GM18858 (cell line): ENCODE data around the gene CNNM1.

Experiments
- ATAC-seq: cut with Tn5 transposase; IDR thresholded peaks from one replicate; pipeline ENCODE4 v1.9.1; 2021; ENCODE audit not compliant: unreplicated experiment

Gene CNNM1

DNA sequence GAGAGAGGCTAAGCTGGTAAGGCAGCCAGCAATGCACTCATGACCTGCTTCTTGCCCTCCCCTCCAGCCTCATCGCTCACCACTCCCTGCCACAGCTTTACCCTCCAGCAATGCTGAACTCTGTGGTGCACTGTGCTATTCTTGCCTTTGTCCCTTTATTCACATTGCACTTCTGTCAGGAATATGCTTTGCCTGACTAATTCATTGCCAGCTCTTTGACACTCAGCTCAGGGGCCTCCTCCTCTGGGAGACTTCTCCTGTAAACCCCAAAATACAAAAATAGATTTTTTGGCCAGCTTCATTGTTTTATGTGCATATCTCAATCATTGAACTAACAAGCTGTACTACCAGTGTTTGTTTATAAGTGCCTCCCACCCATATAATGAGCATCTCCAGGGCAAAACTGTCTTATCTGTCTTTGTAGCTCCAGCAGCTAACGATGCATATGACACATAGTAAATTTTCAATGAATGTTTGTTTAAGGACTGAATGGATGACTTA is 8.2 kb downstream of the CNNM1 start:
- no peak for ATAC-seq

DNA sequence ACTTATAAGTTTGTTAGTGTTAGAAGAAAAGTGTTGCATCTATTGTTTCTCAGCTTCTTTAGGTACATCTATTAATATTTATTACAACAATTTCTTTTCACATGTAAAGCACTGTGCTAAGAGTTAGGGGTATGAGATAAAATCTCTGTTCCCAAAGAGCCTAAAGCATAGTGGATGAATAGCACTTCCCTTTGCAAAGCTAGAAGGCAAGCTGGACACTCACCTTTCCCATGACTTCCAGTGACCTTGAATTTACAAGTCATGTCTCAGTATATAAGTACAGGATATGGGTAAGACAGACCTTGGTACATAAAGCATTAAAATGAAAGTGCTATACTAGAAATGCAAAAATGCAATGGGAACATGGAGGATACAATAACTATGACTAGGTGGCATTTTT is 8.7 kb downstream of the CNNM1 start:
- no peak for ATAC-seq

- no peak for ATAC-seq
Observed at GRCh38 chr10:99339077-99339476, 9.9 kb downstream of the CNNM1 start.

DNA sequence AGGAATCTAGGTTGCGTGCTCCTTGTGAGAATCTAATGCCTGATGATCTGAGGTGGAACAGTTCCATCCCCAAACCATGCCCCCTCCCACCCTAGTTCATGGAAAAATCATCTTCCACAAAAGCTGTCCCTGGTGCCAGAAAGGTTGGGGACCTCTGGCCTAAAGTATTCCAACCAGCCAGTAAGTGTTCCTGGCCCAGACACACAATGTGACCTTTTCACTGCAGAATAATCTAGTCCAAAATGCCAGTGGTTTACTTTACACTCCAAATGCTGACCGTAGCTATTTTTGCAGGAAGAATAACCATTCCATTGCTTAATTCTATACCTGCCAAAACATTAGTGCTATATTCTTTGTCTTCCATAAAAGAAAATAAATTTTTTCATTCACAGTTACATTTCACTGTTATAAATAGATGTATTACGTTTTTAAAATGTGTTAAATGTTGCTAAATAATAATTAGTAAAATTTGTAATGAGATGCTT is 10.4 kb downstream of the CNNM1 start:
- ATAC-seq = no peak

- no peak for ATAC-seq
Observed at GRCh38 chr10:99340650-99341049, 11.5 kb downstream of the CNNM1 start.

GRCh38 chr10:99341248-99341647 is 12.1 kb downstream of the CNNM1 start:
- ATAC-seq = no peak

- no peak for ATAC-seq
Observed at GRCh38 chr10:99341860-99342490, 12.8 kb downstream of the CNNM1 start.

GRCh38 chr10:99343262-99343661 is 14.1 kb downstream of the CNNM1 start:
- ATAC-seq = no peak

DNA sequence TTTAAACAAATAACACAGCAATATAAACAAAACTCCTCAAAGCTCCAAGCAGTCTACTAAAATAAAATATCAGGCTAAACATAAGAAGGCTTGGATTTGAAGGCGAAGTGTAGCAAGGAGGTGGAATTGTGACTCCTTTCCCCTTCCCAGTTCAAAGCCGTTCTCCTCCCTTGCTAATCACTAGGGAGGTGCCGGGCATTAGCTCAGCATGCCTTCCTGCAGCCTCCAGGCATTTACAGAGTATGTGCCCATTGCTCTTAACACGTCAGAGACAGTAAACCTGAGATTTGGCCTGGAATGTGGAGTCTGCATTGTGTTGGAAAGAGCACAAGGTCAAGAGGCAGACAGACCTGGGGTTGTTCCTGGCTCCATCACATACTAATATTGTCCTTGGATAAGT is 15.6 kb downstream of the CNNM1 start:
- no peak for ATAC-seq

- no peak for ATAC-seq
Observed at GRCh38 chr10:99345350-99345749, 16.2 kb downstream of the CNNM1 start.

GRCh38 chr10:99346247-99346646 is 17.1 kb downstream of the CNNM1 start:
- no peak for ATAC-seq

DNA sequence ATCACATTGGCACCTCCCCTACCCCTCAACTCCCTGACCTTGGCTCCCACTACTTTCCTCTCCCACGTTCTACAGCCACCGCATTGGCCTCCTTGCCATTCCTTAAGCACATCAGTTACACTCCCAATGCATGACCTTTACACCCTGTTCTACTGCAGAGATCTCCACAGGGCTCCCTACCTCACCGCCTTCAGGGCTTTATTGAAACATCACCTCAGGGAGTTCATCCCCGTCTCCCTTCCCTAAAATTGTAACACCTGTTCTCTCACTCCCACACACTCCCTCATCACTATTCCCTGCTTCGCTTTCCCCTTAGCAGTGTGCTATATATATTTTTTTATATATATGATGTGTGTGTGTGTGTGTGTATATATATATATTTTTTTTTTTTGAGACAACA is 18.5 kb downstream of the CNNM1 start:
- no peak for ATAC-seq

DNA sequence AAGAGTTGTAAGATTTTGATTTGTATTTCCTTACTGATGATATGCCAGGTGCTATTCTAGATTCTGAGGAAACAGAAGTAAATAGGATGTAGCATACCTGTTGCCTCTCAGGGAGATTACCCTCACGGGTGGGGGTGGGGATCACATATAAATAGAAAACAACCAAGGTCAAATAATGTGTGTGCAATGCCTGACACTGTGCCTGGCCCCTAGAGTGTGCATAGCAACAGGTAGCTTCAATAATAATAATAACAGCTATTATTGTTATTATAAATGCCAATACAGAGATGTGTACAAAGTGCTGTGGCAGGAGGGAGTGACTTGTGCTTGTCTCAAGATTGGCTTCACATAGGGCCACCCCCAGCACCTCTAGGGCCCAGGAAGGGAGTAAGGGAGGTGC is 24.0 kb downstream of the CNNM1 start:
- ATAC-seq = no peak

DNA sequence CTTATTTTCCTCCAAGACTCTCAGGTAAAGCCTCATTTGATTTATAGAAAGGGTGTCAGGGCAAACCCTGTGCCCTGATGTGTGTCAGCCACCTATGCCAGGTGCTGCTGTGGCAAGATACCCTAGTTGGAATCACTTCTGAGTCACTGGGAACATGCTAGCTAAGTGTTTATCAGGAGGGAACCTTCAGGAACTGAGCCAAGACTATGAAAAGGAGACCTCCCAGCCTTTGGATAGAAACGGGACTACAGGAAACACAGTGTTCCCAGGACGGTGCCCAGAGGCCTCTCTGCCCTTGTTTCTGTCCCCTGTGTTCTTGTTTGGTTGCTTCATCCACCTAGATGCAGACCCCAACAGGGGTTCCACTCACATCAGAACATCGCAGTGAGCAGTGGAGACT is 28.5 kb downstream of the CNNM1 start:
- no peak for ATAC-seq

DNA sequence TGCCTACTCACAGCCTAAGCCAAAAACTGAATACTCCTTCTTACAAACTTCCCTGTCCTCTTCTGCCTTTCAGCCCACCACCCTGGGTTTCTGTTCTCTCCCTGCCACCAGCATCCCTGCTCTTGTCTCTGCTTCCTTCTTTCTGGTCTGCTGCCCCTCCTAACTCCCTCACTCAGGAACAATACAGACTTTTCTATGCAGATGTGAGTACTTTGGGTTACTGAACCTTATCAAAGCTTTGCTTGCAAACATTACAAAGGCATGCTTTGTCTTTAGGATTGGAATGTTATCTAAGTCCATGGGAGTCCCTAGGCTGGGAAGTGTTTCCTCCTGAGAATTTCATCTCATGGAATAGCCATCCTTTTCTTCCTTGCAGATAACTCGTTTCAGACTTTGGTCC is 28.9 kb downstream of the CNNM1 start:
- no peak for ATAC-seq

DNA sequence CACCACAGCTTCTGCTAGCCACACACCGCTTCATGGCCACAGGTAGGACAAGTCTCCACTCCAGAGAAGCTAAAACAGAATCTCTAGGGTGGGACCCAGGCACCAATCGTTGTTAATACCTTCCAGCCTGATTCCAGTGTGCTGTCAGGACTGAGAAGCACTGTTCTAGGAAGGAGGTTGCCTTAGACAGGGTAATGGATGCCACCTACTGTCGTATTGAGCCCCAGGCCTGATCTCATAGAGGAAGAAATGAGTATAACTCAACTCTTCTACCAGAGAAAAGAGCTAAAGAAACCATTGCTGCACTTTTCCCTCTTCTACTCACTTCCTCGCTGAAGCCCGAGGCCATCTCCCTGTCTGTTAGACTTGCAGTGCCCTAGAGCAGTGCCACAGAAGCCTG is 31.8 kb downstream of the CNNM1 start:
- ATAC-seq = no peak

DNA sequence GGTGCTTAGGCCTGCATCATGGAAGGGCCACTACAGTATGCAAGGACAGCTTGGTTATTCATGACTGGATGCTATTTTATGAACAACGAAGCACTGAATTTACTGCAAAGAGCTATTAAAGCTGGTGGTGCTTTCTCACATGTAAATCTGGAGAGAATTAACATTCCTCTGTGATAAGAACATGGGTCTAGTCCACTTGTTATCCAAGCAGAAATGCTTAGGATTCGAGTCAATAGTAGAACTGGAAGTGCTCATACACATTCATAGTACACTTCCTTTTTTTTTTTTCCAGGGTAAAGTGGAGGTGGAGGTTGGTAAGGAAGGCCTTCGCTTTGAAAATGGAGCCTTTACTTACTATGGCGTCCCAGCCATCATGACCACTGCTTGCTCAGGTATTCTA is 35.0 kb downstream of the CNNM1 start:
- ATAC-seq = no peak

DNA sequence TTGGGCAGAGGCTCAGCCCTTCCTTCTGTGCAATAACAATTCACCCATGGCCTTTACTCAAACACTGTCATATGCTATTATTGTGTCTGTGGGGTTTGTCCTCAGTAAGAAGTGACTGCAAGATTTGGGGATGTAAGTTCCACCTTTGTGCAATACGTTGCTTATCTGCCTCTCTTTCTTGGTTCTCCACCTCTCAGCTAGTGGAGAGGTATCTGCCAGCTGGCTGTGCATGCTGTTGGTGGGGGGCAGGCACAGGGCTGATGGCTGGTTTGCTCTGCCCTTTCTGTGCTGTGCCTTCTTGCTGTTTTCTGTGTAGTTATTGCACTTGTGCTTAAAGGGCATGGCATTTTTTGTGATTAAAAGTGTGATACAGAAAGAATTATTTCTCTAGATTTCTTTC is 36.2 kb downstream of the CNNM1 start:
- no peak for ATAC-seq

DNA sequence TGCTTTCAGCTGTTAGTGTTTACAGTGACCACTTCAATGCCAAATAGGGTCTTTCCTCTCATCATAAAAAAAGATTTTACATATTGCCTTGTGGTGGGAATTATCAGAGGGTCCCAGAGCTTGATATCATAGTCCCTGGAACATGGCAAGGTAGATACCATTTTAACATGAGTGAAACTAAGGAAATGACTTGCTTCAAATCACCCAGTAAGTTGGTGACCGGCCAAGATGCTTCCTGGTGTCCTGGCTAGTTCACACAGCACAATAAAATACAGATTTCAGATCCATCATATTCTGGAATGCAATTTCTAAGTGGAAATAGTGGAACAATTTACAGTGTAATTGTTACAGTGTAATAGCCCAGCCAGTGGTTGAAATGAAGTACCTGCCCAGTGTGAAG is 36.6 kb downstream of the CNNM1 start:
- no peak for ATAC-seq

DNA sequence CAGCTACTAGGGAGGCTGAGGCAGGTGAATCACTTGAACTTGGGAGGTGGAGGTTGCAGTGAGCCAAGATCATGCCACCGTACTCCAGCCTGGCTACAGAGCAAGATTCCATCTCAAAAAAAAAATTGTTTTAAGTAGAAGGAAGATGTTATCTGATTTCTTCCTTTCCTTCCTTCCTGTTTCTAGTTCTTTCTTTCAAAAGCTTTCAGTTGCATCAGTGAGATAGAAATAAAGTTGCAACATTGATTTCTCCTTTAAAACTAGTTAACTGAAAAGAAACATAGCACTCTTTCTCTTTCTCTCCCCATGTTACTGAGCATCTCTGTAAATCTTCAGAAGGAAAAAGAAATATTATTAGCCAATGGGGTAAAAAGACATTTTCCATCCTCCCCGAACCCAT is 37.5 kb downstream of the CNNM1 start:
- ATAC-seq = no peak

DNA sequence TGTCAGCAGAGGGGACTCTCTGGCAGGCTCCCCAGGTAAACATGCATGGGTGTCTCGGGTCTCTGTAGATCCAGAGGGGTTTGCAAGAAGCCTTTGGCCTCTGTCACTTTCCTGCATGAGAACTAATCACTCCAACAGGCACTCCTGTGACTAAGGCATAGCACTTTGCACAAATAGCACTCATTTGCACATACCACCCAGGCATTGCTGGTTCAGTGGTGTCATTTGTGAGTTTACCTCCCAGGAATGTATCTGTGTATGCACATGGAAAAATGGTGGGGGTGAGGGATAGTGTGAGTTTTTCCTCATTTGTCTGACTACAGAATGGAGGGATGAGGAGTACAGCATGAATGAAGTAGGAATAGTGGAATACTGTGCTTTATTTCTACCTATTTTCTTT is 39.5 kb downstream of the CNNM1 start:
- ATAC-seq = no peak

DNA sequence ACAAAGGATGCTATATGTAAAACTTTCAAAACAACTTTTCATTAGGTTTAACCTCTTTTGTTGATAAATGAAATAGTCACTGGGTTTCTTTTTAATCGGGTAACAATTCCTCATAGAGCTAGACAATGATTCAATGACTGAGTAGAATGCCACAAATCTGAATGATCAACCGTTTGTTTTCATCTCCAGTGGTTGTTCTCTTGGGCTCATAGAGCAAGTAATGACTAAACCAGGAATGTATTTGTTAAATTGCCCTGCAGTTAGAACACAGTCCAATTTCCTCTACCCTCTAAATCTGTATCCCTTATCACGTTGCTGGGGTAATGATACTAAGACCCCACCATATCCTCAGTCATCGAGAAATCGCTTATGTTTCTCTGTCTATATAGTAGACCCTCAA is 40.0 kb downstream of the CNNM1 start:
- no peak for ATAC-seq

GRCh38 chr10:99369551-99369950 is 40.4 kb downstream of the CNNM1 start:
- ATAC-seq = no peak
